Upper lobe of left lung (tissue), 6 donors: ENCODE data around the gene ZNF778. TPM values are rescaled to one million over a fixed set of nuclear protein-coding genes. Genes with fewer than 3 reads are reported as not detected.
A peak's percentile ranks its signal among the peaks of the same experiment; 100 is the strongest.

Source experiments
- ATAC-seq, 2 donors: fragments of 200-7000 bp; cut with Tn5 transposase; one replicate each; pipeline ENCODE4 v1.9.1; 2022; ENCODE audit warnings: mild to moderate bottlenecking in 2 of 2, moderate library complexity in 2 of 2; ENCODE audit not compliant: low FRiP score in 2 of 2
- DNase-seq, 2 donors: peaks; one replicate each; pipeline ENCODE4 v3.0.0-alpha.2; 2019 to 2020
- H3K27ac ChIP-seq, 4 donors: fragments of 200-600 bp; sonication (generic); one replicate each; pipeline ENCODE4 v1.5.1; 2016 to 2019
- H3K27me3 ChIP-seq, 4 donors: fragments of 200-600 bp; sonication (generic); one replicate each; pipeline ENCODE4 v1.5.1; 2017 to 2019
- H3K36me3 ChIP-seq, 4 donors: fragments of 200-600 bp; sonication (generic); one replicate each; pipeline ENCODE4 v1.5.1; 2016 to 2019
- H3K4me1 ChIP-seq, 4 donors: fragments of 200-600 bp; sonication (generic); one replicate each; pipeline ENCODE4 v1.5.1; 2018 to 2019
- H3K4me3 ChIP-seq, 4 donors: fragments of 200-600 bp; sonication (generic); one replicate each; pipeline ENCODE4 v1.5.1; 2017 to 2019; ENCODE audit warnings: mild to moderate bottlenecking in 2 of 4, moderate library complexity in 1 of 4
- H3K9me3 ChIP-seq, 4 donors: fragments of 200-600 bp; sonication (generic); one replicate each; pipeline ENCODE4 v1.5.1; 2018 to 2019
- EP300 ChIP-seq, 4 donors: sonication (generic); formaldehyde crosslinking; IDR thresholded peaks; one replicate each; pipeline ENCODE4 v1.5.1; 2017; ENCODE audit warnings: antibody characterized with exemption in 4 of 4, control low read depth in 2 of 4
- POLR2A ChIP-seq, 4 donors: fragments of 450-650 bp; IDR thresholded peaks; one replicate each; pipeline ENCODE4 v1.5.1; 2016 to 2017; ENCODE audit warnings: antibody characterized with exemption in 4 of 4, mild to moderate bottlenecking in 2 of 4
- POLR2AphosphoS5 ChIP-seq, 2 donors: sonication (generic); formaldehyde crosslinking; IDR thresholded peaks; one replicate each; pipeline ENCODE4 v1.5.1; 2017; ENCODE audit warnings: antibody characterized with exemption in 2 of 2
- WGBS, 2 donors: methylation state at CpG; one replicate each; pipeline ENCODE4 v1.1.5; 2017 to 2018; 5-methylcytosine and 5-hydroxymethylcytosine counted together
- total RNA-seq, 6 donors: library from RNA; depleted of rRNA in 4 of 6; stranded (reverse); fragments of >200 nt in 4 of 6; gene quantifications; one replicate each; pipeline versions ENCODE4 v1.1.0 to v1.2.1, GENCODE V29; 2016 to 2021
- TF ChIP-seq, protein P1 (sequence below), 6 experiments: fragments of 450-650 bp in 4 of 6; fragments of 200-600 bp in 2 of 6; sonication (generic) in 2 of 6; IDR thresholded peaks; one replicate each; pipeline ENCODE4 v1.5.1; 2016 to 2019; ENCODE audit warnings: antibody characterized with exemption in 6 of 6
- donor health status: DM: no; HTN: no; CAD: no; lungs with moderate emphysema.
- donor health status: DM: no; HTN: yes; CAD: no; lungs with severe emphysema.

ZNF778 gene
- total RNA-seq, 6 donors from 2014 or later, result 12.3 to 50.1 (median 17.7) TPM

GRCh38 chr16:89171216-89172170, 46.0 kb upstream of the ZNF778 start, which contains the start of gene CDH15:
TSS of gene CDH15 (plus strand) at chr16:89171748. CDS start at chr16:89171832, 84 bp downstream.
- no peak within 1 kb of the TSS for H3K27ac ChIP-seq
- TF ChIP-seq POLR2A (IDR thresholded peaks at IDR 0.05) (no peak), POLR2AphosphoS5 (IDR thresholded peaks at IDR 0.05) (no peak)
- TF ChIP-seq, protein P1, sequence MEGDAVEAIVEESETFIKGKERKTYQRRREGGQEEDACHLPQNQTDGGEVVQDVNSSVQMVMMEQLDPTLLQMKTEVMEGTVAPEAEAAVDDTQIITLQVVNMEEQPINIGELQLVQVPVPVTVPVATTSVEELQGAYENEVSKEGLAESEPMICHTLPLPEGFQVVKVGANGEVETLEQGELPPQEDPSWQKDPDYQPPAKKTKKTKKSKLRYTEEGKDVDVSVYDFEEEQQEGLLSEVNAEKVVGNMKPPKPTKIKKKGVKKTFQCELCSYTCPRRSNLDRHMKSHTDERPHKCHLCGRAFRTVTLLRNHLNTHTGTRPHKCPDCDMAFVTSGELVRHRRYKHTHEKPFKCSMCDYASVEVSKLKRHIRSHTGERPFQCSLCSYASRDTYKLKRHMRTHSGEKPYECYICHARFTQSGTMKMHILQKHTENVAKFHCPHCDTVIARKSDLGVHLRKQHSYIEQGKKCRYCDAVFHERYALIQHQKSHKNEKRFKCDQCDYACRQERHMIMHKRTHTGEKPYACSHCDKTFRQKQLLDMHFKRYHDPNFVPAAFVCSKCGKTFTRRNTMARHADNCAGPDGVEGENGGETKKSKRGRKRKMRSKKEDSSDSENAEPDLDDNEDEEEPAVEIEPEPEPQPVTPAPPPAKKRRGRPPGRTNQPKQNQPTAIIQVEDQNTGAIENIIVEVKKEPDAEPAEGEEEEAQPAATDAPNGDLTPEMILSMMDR (IDR thresholded peaks at IDR 0.05), result no peak
- ATAC-seq (peak; percentile 87 to 93), DNase-seq (peak; percentile 96 to 99)
- H3K4me1 ChIP-seq, result peaks cover 15 to 33% (median 23%) of the 10 kb centered on the region in 4 donors
- no peaks in the 10 kb centered on the region for H3K36me3 ChIP-seq
- peak within 1 kb of the TSS in 3 of 4 donors; percentile 29 to 42 (median 41) for H3K4me3 ChIP-seq
- no peaks in the 10 kb centered on the region for H3K9me3 ChIP-seq
- H3K27me3 ChIP-seq, result peaks cover 0 to 11% (median 3%) of the 10 kb centered on the region in 4 donors
- 3 to 7% methylated on average over 29 to 37 of the region's 74 CpGs for WGBS, 2 donors

DNA sequence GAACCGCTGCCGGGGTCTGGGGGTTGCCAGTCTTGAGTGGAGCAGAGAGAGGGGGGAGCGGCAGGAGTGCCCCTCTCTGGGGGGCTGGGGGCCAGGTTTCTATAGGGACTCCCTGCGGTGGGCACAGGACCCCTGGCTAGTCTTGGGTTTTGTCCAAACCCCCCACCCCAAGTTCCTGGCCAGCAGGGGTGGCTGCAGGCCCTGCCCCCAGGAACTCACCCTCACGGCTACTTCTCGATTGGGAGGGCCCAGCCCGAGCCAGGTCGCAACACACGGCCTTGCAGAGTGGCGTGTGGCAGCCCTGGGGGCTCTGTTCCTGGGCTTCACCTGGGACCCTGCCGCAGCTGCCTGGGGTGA, 45.4 kb upstream of the ZNF778 start:
- DNase-seq (no peak), ATAC-seq (no peak)
- Histone ChIP-seq H3K27me3 (peaks cover 0 to 11% (median 3%) of the 10 kb centered on the region in 4 donors), H3K36me3 (no peaks in the 10 kb centered on the region), H3K4me1 (peaks cover 14 to 29% (median 21%) of the 10 kb centered on the region in 4 donors), H3K9me3 (no peaks in the 10 kb centered on the region), H3K4me3 (no peak overlapping the region), H3K27ac (no peak overlapping the region)
- WGBS, 2 donors, result 78 to 80% methylated on average over 2 to 10 of the region's 11 CpGs
- no peak for TF ChIP-seq EP300 (IDR thresholded peaks at IDR 0.05)
- no peak for TF ChIP-seq POLR2AphosphoS5 (IDR thresholded peaks at IDR 0.05)
- TF ChIP-seq POLR2A (IDR thresholded peaks at IDR 0.05), result no peak
- TF ChIP-seq, protein P1 (IDR thresholded peaks at IDR 0.05), result no peak

DNA sequence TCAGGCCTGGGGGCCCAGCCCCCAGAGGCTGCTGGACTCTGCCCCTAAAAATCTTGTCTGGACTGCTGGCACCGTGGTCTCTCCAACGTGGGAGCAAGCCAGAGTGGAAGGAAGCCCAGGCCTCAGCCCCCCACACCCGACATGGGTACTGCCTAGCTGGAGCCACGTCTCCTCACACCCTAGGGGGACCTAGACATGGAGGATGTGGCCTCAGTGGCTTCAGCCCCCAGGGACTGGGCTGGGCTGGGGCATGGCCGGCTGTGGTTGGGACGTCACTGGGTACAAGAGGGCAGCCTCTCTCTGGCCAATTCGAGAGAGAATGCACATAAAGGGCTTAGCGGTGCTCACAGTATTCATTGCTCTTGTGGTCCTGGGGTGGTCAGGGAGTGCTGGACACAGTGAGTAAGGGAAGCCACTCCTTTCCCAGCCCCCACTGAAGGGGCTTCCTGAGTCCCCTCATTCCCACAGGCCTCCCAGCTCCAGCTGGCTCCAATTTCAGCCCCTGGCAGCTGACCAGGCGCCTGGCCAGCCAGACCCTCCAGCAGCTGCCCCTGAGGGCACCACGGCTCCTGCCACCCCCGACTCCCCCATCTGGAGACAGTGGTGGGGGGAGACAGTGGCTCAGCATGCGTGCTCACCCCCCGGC, 44.9 kb upstream of the ZNF778 start:
- Histone ChIP-seq H3K27ac (no peak overlapping the region), H3K27me3 (peaks cover 0 to 11% (median 3%) of the 10 kb centered on the region in 4 donors), H3K36me3 (no peaks in the 10 kb centered on the region), H3K9me3 (no peaks in the 10 kb centered on the region), H3K4me3 (no peak overlapping the region), H3K4me1 (peaks cover 13 to 24% (median 16%) of the 10 kb centered on the region in 4 donors)
- DNase-seq, result peak in 1 of 2 donors; percentile 69
- ATAC-seq, result no peak
- WGBS, 2 donors, result 50 to 74% methylated on average over 4 to 13 of the region's 13 CpGs
- no peak for TF ChIP-seq EP300 (IDR thresholded peaks at IDR 0.05)
- TF ChIP-seq POLR2AphosphoS5 (IDR thresholded peaks at IDR 0.05), result no peak
- no peak for TF ChIP-seq POLR2A (IDR thresholded peaks at IDR 0.05)
- TF ChIP-seq, protein P1 (IDR thresholded peaks at IDR 0.05), result no peak

GRCh38 chr16:89173174-89173921, 44.2 kb upstream of the ZNF778 start:
- Histone ChIP-seq H3K27ac (no peak overlapping the region), H3K36me3 (no peaks in the 10 kb centered on the region), H3K4me1 (peaks cover 13 to 23% (median 16%) of the 10 kb centered on the region in 4 donors), H3K27me3 (peaks cover 0 to 9% (median 2%) of the 10 kb centered on the region in 4 donors), H3K4me3 (no peak overlapping the region), H3K9me3 (no peaks in the 10 kb centered on the region)
- WGBS, 2 donors, result 55 to 70% methylated on average over 4 to 10 of the region's 11 CpGs
- TF ChIP-seq POLR2A (IDR thresholded peaks at IDR 0.05) (no peak), POLR2AphosphoS5 (IDR thresholded peaks at IDR 0.05) (no peak), EP300 (IDR thresholded peaks at IDR 0.05) (no peak)
- TF ChIP-seq, protein P1 (IDR thresholded peaks at IDR 0.05), result no peak
- ATAC-seq, result no peak
- peak in 1 of 2 donors; percentile 50 for DNase-seq
